Hepatocyte (in vitro differentiated cells): Measurements from ENCODE around the gene PRKG1. TPM values are rescaled to one million over a fixed set of nuclear protein-coding genes. Genes with fewer than 3 reads are reported as not detected.

ENCODE experiments used
- DNase-seq: peaks from one replicate; pipeline ENCODE4 v3.0.0-alpha.2; 2016; ENCODE audit warnings: low spot score
- H2AFZ ChIP-seq: fragments of 200-600 bp; sonication (generic); 2 replicates; pipeline ENCODE4 v1.6.0; 2016; ENCODE audit warnings: antibody characterized with exemption, mild to moderate bottlenecking
- H3K27ac ChIP-seq: fragments of 200-600 bp; sonication (generic); 2 replicates; pipeline ENCODE4 v1.5.1; 2016; ENCODE audit warnings: mild to moderate bottlenecking
- H3K27me3 ChIP-seq: fragments of 200-600 bp; sonication (generic); 2 replicates; pipeline ENCODE4 v1.6.1; 2016
- H3K36me3 ChIP-seq: fragments of 200-600 bp; sonication (generic); replicated peaks from 2 replicates; pipeline ENCODE4 v1.5.1; 2016; ENCODE audit warnings: low read depth; ENCODE audit not compliant: insufficient read depth
- H3K4me1 ChIP-seq: fragments of 200-600 bp; sonication (generic); 2 replicates; pipeline ENCODE4 v1.5.1; 2016; ENCODE audit warnings: mild to moderate bottlenecking, moderate library complexity; ENCODE audit not compliant: insufficient read depth
- H3K4me2 ChIP-seq: fragments of 200-600 bp; sonication (generic); 2 replicates; pipeline ENCODE4 v1.6.0; 2016
- H3K4me3 ChIP-seq: fragments of 200-600 bp; sonication (generic); 2 replicates; pipeline ENCODE4 v1.5.1; 2016; ENCODE audit warnings: mild to moderate bottlenecking
- H3K79me2 ChIP-seq: fragments of 200-600 bp; sonication (generic); 2 replicates; pipeline ENCODE4 v1.6.0; 2017; ENCODE audit warnings: mild to moderate bottlenecking
- H3K9me2 ChIP-seq: fragments of 200-600 bp; sonication (generic); replicated peaks from 2 replicates; pipeline ENCODE4 v1.6.0; 2017; ENCODE audit warnings: mild to moderate bottlenecking; ENCODE audit not compliant: insufficient read depth
- H3K9me3 ChIP-seq: fragments of 200-600 bp; sonication (generic); 2 replicates; pipeline ENCODE4 v1.5.1; 2016; ENCODE audit warnings: low read depth, mild to moderate bottlenecking
- H4K20me1 ChIP-seq: fragments of 200-600 bp; sonication (generic); 2 replicates; pipeline ENCODE4 v1.6.0; 2016; ENCODE audit warnings: mild to moderate bottlenecking; ENCODE audit not compliant: insufficient read depth, poor library complexity, severe bottlenecking
- EZH2 ChIP-seq: fragments of 200-600 bp; sonication (generic); IDR thresholded peaks from 2 replicates; pipeline ENCODE4 v1.6.1; 2016; ENCODE audit warnings: antibody characterized with exemption, mild to moderate bottlenecking, borderline replicate concordance
- EZH2phosphoT487 ChIP-seq: fragments of 200-600 bp; sonication (generic); IDR thresholded peaks from one replicate; pipeline ENCODE4 v1.6.1; 2018; ENCODE audit warnings: antibody characterized with exemption, mild to moderate bottlenecking, low read depth, moderate library complexity; ENCODE audit not compliant: unreplicated experiment, severe bottlenecking
- WGBS: methylation state at CpG from one replicate; pipeline ENCODE4 v1.1.6; 2016; ENCODE audit warnings: low lambda C conversion rate; ENCODE audit errors: missing lambda C conversion rate; 5-methylcytosine and 5-hydroxymethylcytosine counted together
- polyA plus RNA-seq: library from polyadenylated mRNA; unstranded; fragments of >200 nt; fragmentation: Nextera tagmentation; extraction: Ambion mirVana; gene quantifications from 2 replicates; pipeline ENCODE4 v1.2.1, GENCODE V29; 2016
- total RNA-seq: library from RNA; depleted of rRNA; stranded (reverse); fragments of >200 nt; gene quantifications from 2 replicates; pipeline ENCODE4 v1.2.3, GENCODE V29; 2014
- TF ChIP-seq, protein P1 (sequence below): fragments of 200-600 bp; sonication (generic); IDR thresholded peaks from 2 replicates; pipeline ENCODE4 v1.5.1; 2016; ENCODE audit warnings: antibody characterized with exemption, mild to moderate bottlenecking; ENCODE audit not compliant: poor library complexity

Gene PRKG1
- total and polyA plus RNA-seq, 2 experiments from 2014 or later: 4.0 to 8.1 TPM

DNA sequence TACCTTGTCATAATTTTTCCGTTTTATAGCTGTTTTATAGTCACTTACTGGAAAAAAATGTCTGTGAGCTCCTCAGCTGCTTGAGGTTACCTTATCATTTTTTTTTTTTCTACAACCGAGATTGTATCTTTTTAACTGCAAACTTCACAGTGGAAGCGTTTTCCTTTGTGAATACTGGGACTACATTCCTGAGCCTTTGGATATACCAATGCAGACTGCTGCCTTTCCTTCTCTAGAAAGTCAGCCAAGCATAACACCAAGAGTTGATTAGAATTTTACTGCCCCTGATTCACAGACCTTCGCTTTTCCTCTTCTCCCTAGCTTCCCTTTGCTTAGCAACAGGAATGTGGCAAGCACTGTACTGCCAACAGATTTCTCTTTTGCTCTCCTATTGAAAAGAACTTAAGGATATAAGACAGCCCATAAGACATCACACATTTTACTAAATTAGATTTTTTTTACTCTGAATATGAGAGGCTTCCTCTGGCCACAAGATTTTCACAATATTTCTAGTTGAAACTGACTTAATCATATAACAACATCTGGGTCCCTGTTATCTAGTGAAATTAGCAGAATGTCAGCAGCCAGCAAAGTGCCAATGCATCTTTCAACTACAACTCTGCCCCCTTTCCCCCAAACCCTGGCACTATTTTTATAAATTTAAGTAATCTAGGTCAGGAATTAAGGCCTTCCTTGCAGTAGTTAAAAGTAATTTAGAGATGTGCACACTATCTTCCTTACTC, 170.6 kb downstream of the PRKG1 start:
- Histone ChIP-seq H3K4me1 (peaks cover 8% of the 10 kb centered on the region), H3K27me3 (no peaks in the 10 kb centered on the region), H3K9me3 (no peaks in the 10 kb centered on the region), H3K27ac (no peak overlapping the region), H3K9me2 (no peaks in the 10 kb centered on the region), H3K79me2 (no peaks in the 10 kb centered on the region), H2AFZ (no peak overlapping the region), H3K4me3 (no peak overlapping the region), H4K20me1 (no peaks in the 10 kb centered on the region), H3K36me3 (no peaks in the 10 kb centered on the region), H3K4me2 (peak overlapping the region; percentile 6)
- no peak for TF ChIP-seq EZH2phosphoT487
- TF ChIP-seq, protein P1, sequence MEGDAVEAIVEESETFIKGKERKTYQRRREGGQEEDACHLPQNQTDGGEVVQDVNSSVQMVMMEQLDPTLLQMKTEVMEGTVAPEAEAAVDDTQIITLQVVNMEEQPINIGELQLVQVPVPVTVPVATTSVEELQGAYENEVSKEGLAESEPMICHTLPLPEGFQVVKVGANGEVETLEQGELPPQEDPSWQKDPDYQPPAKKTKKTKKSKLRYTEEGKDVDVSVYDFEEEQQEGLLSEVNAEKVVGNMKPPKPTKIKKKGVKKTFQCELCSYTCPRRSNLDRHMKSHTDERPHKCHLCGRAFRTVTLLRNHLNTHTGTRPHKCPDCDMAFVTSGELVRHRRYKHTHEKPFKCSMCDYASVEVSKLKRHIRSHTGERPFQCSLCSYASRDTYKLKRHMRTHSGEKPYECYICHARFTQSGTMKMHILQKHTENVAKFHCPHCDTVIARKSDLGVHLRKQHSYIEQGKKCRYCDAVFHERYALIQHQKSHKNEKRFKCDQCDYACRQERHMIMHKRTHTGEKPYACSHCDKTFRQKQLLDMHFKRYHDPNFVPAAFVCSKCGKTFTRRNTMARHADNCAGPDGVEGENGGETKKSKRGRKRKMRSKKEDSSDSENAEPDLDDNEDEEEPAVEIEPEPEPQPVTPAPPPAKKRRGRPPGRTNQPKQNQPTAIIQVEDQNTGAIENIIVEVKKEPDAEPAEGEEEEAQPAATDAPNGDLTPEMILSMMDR: no peak
- TF ChIP-seq EZH2: no peak
- DNase-seq: peak; percentile 8
- WGBS: 21% methylated on average over 4 of the region's 4 CpGs

DNA sequence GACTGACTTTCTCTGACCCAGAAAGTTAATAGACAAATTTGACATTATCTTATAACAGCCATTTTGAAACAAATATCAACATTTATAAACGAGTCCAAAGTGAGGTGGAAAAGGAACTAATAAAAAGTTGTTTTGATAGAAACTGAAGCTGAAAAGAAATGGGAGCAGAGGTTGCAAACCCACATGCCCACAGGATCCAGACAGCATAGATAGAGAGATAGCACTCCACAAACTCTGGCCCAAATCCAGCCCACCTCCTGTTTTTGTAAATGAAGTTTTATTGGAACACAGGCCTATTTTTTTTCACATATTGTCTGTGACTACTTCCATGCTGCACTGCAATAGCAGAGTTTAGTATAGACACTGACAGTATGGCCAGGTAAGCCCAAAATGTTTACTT, 171.9 kb downstream of the PRKG1 start:
- Histone ChIP-seq H3K79me2 (no peaks in the 10 kb centered on the region), H3K27ac (no peak overlapping the region), H3K27me3 (no peaks in the 10 kb centered on the region), H3K4me2 (no peak overlapping the region), H3K9me2 (no peaks in the 10 kb centered on the region), H4K20me1 (no peaks in the 10 kb centered on the region), H3K36me3 (no peaks in the 10 kb centered on the region), H2AFZ (no peak overlapping the region), H3K4me3 (no peak overlapping the region), H3K9me3 (no peaks in the 10 kb centered on the region), H3K4me1 (peaks cover 8% of the 10 kb centered on the region)
- no peak for DNase-seq
- TF ChIP-seq EZH2phosphoT487: no peak
- TF ChIP-seq, protein P1: no peak
- no peak for TF ChIP-seq EZH2
- 45% methylated on average over 1 of the region's 1 CpG for WGBS

DNA sequence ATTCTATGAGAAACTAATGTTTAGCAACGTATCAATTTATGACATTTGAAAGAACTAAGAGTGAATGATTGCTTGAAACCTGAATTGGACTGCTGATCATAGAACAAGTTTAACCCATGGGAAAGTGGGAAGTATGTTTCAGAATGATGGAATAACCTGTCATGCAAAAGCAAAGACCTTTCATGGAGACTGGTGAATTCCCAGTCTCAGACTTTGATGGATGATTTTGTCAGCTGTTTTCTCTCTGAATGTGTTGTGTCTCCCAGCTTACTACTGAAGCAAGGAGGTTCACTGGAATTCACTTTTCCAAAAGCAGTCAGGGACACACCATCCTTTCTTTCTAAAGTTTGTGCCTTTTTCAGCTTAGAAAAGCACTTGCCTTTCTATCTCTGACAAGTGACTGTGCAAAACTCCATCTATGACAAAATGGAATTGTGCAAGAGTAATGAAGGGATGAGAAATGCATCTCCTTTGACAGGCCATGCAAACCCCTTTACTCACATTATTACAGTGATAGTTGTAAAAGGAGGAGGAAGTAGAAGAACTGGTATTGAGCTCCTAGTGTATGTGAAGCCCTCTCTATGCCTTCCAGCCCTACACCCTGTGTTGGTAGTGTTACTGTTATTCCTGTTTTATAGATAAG, 176.1 kb downstream of the PRKG1 start:
- WGBS: 95% methylated on average over 1 of the region's 1 CpG
- H3K36me3 ChIP-seq: no peaks in the 10 kb centered on the region
- H3K4me3 ChIP-seq: no peak overlapping the region
- H3K9me2 ChIP-seq: no peaks in the 10 kb centered on the region
- H3K79me2 ChIP-seq: no peaks in the 10 kb centered on the region
- H3K4me1 ChIP-seq: peaks cover 8% of the 10 kb centered on the region
- no peak overlapping the region for H2AFZ ChIP-seq
- H3K9me3 ChIP-seq: no peaks in the 10 kb centered on the region
- no peak for DNase-seq
- no peak overlapping the region for H3K27ac ChIP-seq
- no peaks in the 10 kb centered on the region for H3K27me3 ChIP-seq
- no peak overlapping the region for H3K4me2 ChIP-seq
- no peaks in the 10 kb centered on the region for H4K20me1 ChIP-seq
- no peak for TF ChIP-seq EZH2
- no peak for TF ChIP-seq EZH2phosphoT487
- TF ChIP-seq, protein P1: no peak
